ENCODE results near the gene ZNF189.

Gene ZNF189

DNA sequence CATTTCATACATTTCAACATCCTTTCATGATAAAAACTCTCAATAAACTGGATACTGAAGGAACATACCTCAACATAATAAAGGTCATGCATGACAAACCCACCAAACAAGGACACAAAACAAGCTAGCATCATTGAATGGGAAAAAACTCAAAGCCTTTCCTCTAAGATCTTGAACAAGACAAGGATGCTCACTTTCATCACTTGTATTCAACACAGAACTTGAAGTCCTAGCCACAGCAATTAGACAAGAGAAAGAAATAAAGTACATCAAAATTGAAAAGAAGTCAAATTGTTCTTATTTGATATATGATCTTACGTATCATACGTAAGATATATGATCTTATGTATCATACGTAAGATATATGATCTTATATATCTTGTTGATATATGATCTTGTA, 5.5 kb upstream of the ZNF189 start:
- DNase-seq (ENCODE audit: extremely low read depth, low read depth) = no peak
- TF ChIP-seq, protein P1, sequence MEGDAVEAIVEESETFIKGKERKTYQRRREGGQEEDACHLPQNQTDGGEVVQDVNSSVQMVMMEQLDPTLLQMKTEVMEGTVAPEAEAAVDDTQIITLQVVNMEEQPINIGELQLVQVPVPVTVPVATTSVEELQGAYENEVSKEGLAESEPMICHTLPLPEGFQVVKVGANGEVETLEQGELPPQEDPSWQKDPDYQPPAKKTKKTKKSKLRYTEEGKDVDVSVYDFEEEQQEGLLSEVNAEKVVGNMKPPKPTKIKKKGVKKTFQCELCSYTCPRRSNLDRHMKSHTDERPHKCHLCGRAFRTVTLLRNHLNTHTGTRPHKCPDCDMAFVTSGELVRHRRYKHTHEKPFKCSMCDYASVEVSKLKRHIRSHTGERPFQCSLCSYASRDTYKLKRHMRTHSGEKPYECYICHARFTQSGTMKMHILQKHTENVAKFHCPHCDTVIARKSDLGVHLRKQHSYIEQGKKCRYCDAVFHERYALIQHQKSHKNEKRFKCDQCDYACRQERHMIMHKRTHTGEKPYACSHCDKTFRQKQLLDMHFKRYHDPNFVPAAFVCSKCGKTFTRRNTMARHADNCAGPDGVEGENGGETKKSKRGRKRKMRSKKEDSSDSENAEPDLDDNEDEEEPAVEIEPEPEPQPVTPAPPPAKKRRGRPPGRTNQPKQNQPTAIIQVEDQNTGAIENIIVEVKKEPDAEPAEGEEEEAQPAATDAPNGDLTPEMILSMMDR (IDR thresholded peaks at IDR 0.05; ENCODE audit: low read depth, low read length, missing control alignments) = no peak
- H3K4me3 ChIP-seq (replicated peaks; ENCODE audit: low read depth, low read length) = no peak overlapping the region

DNA sequence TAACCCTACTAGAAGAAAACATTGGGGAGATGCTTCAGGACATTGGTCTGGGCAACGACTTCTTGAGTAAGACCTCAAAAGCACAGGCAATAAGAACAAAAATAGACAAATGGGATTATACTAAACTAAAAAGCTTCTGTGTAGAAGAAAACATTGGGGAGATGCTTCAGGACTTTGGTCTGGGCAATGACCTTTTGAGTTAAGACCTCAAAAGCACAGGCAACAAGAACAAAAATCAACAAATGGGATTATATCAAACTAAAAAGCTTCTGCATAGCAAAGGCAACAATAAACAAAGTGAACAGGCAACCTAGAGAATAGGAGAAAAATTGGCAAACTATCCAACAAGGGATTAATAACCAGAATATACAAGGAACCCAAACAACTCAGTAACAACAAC, 4.0 kb upstream of the ZNF189 start:
- no peak overlapping the region for H3K4me3 ChIP-seq (replicated peaks; ENCODE audit: low read depth, low read length)

DNA sequence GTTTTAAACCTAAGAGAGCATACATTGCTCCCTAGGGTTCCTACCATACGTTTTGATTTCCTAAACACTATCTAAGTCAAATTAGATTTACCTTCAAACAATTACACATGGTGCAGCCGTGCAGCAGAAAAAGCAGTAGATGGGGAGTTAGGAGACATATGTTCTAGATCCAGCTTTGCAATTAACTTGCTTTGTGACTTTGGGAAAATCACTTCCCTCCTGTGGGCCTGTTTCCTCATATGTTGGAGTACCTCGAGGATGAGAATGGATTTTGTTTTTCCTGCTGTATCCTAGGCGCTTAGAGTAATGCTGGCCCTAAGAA, 944 bp upstream of the ZNF189 start:
- TF ChIP-seq, protein P1 (IDR thresholded peaks at IDR 0.05; ENCODE audit: low read depth, low read length, missing control alignments) = no peak
- no peak for DNase-seq (ENCODE audit: extremely low read depth, low read depth)
- peak overlapping the region; percentile 94 for H3K4me3 ChIP-seq (replicated peaks; ENCODE audit: low read depth, low read length)

More for the DNA sequence above, 4.0 kb upstream of the ZNF189 start:
- no peak for DNase-seq (ENCODE audit: extremely low read depth, low read depth)
- TF ChIP-seq, protein P1 (IDR thresholded peaks at IDR 0.05; ENCODE audit: low read depth, low read length, missing control alignments) = no peak

DNA sequence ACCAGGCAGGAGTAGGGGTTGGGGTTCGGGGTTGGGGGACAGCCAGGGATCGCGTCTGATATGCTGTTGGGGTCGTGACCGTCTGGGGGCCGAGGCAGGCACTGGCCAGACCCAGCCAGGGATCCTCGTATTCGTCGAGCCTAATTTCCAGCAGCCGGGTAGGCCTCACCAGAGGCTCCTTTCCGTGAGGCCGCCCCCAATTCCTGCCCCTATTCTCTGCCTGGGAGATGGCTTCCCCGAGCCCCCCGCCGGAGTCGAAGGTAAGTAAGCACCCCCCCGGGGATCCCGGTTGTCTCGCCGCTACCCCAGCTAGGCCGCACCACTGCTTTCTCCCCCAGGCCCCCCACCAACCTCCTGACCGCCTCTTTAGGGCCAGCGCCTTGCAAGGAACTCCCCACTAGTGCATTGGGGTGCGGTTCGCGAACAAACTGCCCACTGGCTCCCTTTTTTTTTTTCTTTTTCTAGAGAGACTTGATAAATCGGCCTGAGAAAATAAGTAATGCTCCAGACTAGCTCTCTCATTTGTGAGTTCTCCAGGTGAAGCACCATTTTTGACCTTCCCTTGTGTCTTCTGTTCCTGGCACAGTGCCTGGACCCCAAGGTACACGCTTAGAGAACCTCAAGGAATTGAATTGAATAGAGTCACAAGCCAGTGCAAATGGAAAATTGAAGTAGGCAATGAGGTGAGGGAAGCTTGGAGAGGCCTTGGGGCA, 435 bp downstream of the ZNF189 start:
- TF ChIP-seq, protein P1 (IDR thresholded peaks at IDR 0.05; ENCODE audit: low read depth, low read length, missing control alignments) = no peak
- peak overlapping the region; percentile 94 for H3K4me3 ChIP-seq (replicated peaks; ENCODE audit: low read depth, low read length)
- no peak for DNase-seq (ENCODE audit: extremely low read depth, low read depth)

DNA sequence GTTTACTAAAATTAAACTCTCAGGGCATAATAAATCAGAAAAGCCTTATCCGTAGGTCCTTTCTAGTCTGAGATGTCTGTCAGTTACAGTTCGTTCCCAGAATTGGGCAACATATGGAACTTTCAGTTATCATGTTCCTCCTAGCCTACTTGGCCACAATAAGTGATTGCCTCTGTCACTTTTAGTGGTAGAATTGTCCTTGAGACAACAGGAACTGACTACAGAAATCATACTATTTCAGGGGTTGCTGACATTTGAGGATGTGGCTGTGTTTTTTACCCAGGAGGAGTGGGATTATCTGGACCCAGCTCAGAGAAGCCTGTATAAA, 956 bp downstream of the ZNF189 start:
- TF ChIP-seq, protein P1 (IDR thresholded peaks at IDR 0.05; ENCODE audit: low read depth, low read length, missing control alignments) = no peak
- H3K4me3 ChIP-seq (replicated peaks; ENCODE audit: low read depth, low read length) = peak overlapping the region; percentile 94
- no peak for DNase-seq (ENCODE audit: extremely low read depth, low read depth)

DNA sequence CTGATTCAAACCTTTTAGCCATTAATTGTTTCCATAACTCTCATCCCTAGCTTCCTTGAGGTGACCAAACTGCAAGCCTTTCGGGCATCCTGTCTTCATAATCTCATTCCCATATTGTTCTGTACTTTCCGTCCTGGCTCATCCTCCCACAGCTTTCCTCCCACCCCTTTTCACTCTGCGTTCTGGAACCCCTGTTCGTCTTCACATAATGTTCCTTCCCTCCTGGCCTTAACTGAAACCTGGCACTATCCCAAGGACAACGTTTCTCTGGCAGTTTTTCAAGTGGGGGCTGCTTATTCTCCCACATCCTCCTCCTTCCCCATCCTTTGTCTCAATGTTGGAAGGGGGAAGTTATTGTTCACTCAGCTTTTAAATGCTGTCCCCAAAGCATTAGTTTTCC, 1.5 kb downstream of the ZNF189 start:
- TF ChIP-seq, protein P1 (IDR thresholded peaks at IDR 0.05; ENCODE audit: low read depth, low read length, missing control alignments) = no peak
- DNase-seq (ENCODE audit: extremely low read depth, low read depth) = no peak
- H3K4me3 ChIP-seq (replicated peaks; ENCODE audit: low read depth, low read length) = peak overlapping the region; percentile 94
